SU-DHL-6 (cell line): ENCODE measurements around the gene CD83.

ENCODE experiments used
- H2AFZ ChIP-seq: fragments of 200-600 bp; sonication (generic); 2 replicates; pipeline ENCODE4 v1.6.1; 2014; ENCODE audit warnings: low read depth, mild to moderate bottlenecking, moderate library complexity, mixed read lengths, antibody characterized with exemption, low read length; ENCODE audit not compliant: severe bottlenecking
- H3F3A ChIP-seq: fragments of 200-600 bp; shearing (Covaris generic); 2 replicates; pipeline ENCODE4 v1.6.0; 2016; ENCODE audit warnings: antibody characterized with exemption, mild to moderate bottlenecking; ENCODE audit not compliant: insufficient read depth
- H3K27ac ChIP-seq: fragments of 200-600 bp; sonication (generic); 2 replicates; pipeline ENCODE4 v1.5.1; 2016; ENCODE audit warnings: low read depth, mild to moderate bottlenecking, low read length, moderate library complexity, mixed read lengths
- H3K27me3 ChIP-seq: fragments of 200-600 bp; sonication (generic), shearing (Covaris generic); 2 replicates; pipeline ENCODE4 v1.6.0; 2014; ENCODE audit warnings: mild to moderate bottlenecking, low read length
- H3K36me3 ChIP-seq: fragments of 200-600 bp; sonication (generic); 2 replicates; pipeline ENCODE4 v1.6.1; 2014; ENCODE audit warnings: mild to moderate bottlenecking, low read length, mixed read lengths
- H3K4me2 ChIP-seq: fragments of 300-600, 200-600 bp; shearing (Covaris generic), sonication (generic); 2 replicates; pipeline ENCODE4 v1.6.0; 2014; ENCODE audit warnings: low read length, low read depth, mild to moderate bottlenecking; ENCODE audit not compliant: poor library complexity, severe bottlenecking
- H3K4me3 ChIP-seq: fragments of 200-600 bp; sonication (generic); 2 replicates; pipeline ENCODE4 v1.5.1; 2014; ENCODE audit warnings: antibody characterized with exemption, low read length, mild to moderate bottlenecking, mixed read lengths; ENCODE audit not compliant: insufficient read depth, poor library complexity, severe bottlenecking
- H3K79me2 ChIP-seq: fragments of 200-600 bp; sonication (generic); 2 replicates; pipeline ENCODE4 v1.6.1; 2014; ENCODE audit warnings: mild to moderate bottlenecking, low read length, moderate library complexity; ENCODE audit not compliant: insufficient read depth
- H3K9ac ChIP-seq: fragments of 200-600 bp; sonication (generic); 2 replicates; pipeline ENCODE4 v1.7.0; 2014; ENCODE audit warnings: mild to moderate bottlenecking, low read length
- H3K9me2 ChIP-seq: fragments of 200-600 bp; sonication (generic); replicated peaks from 2 replicates; pipeline ENCODE4 v1.6.1; 2014; ENCODE audit warnings: low read length; ENCODE audit not compliant: insufficient read depth
- H3K9me3 ChIP-seq: fragments of 200-600 bp; sonication (generic); 2 replicates; pipeline ENCODE4 v1.6.1; 2014; ENCODE audit warnings: low read length, mixed read lengths; ENCODE audit not compliant: insufficient read depth
- H4K20me1 ChIP-seq: fragments of 200-600 bp; sonication (generic); 2 replicates; pipeline ENCODE4 v1.6.1; 2014; ENCODE audit warnings: low read depth, mild to moderate bottlenecking, antibody characterized with exemption, low read length, moderate library complexity, mixed read lengths
- CTCF ChIP-seq: fragments of 200-600 bp; sonication (generic); IDR thresholded peaks from one replicate; pipeline ENCODE4 v1.5.1; 2017; ENCODE audit warnings: antibody characterized with exemption, mild to moderate bottlenecking, low read length, moderate library complexity; ENCODE audit not compliant: insufficient read depth, poor library complexity, severe bottlenecking
- EZH2phosphoT487 ChIP-seq: fragments of 200-600 bp; sonication (generic), shearing (Covaris generic); conservative IDR thresholded peaks from 2 replicates; pipeline ENCODE4 v1.6.1; 2018; ENCODE audit warnings: mild to moderate bottlenecking, antibody characterized with exemption, low read length, moderate library complexity, mixed read lengths

CD83 gene

GRCh38 chr6:14151773-14152172 lies 34.2 kb downstream of the CD83 start:
- no peaks in the 10 kb centered on the region for H3F3A ChIP-seq
- H3K9ac ChIP-seq = no peak overlapping the region
- H3K27me3 ChIP-seq = no peaks in the 10 kb centered on the region
- TF ChIP-seq CTCF (no peak), EZH2phosphoT487 (no peak)
- H2AFZ ChIP-seq = no peak overlapping the region
- H4K20me1 ChIP-seq = no peaks in the 10 kb centered on the region
- H3K27ac ChIP-seq = no peak overlapping the region
- H3K4me3 ChIP-seq = no peak overlapping the region
- no peak overlapping the region for H3K4me2 ChIP-seq
- H3K9me2 ChIP-seq = no peaks in the 10 kb centered on the region
- no peaks in the 10 kb centered on the region for H3K36me3 ChIP-seq
- H3K9me3 ChIP-seq = no peaks in the 10 kb centered on the region
- no peaks in the 10 kb centered on the region for H3K79me2 ChIP-seq

- TF ChIP-seq CTCF = no peak
- TF ChIP-seq EZH2phosphoT487 = no peak
- H3K9me3 ChIP-seq = no peaks in the 10 kb centered on the region
- H3K9ac ChIP-seq = no peak overlapping the region
- no peak overlapping the region for H3K4me3 ChIP-seq
- no peaks in the 10 kb centered on the region for H3K9me2 ChIP-seq
- no peaks in the 10 kb centered on the region for H4K20me1 ChIP-seq
- H3K4me2 ChIP-seq = no peak overlapping the region
- no peaks in the 10 kb centered on the region for H3K27me3 ChIP-seq
- no peaks in the 10 kb centered on the region for H3K36me3 ChIP-seq
- H3K79me2 ChIP-seq = no peaks in the 10 kb centered on the region
- no peaks in the 10 kb centered on the region for H3F3A ChIP-seq
- no peak overlapping the region for H2AFZ ChIP-seq
- no peak overlapping the region for H3K27ac ChIP-seq
These were observed 35.7 kb downstream of the CD83 start for GRCh38 chr6:14153228-14153627.

GRCh38 chr6:14159090-14159489 lies 41.5 kb downstream of the CD83 start:
- H3K9me2 ChIP-seq = no peaks in the 10 kb centered on the region
- no peaks in the 10 kb centered on the region for H3K9me3 ChIP-seq
- no peak overlapping the region for H3K9ac ChIP-seq
- TF ChIP-seq EZH2phosphoT487 = no peak
- TF ChIP-seq CTCF = no peak
- H3K27me3 ChIP-seq = no peaks in the 10 kb centered on the region
- no peak overlapping the region for H3K4me3 ChIP-seq
- H3K36me3 ChIP-seq = no peaks in the 10 kb centered on the region
- H3F3A ChIP-seq = no peaks in the 10 kb centered on the region
- H4K20me1 ChIP-seq = no peaks in the 10 kb centered on the region
- no peak overlapping the region for H3K27ac ChIP-seq
- no peak overlapping the region for H2AFZ ChIP-seq
- H3K79me2 ChIP-seq = no peaks in the 10 kb centered on the region
- H3K4me2 ChIP-seq = no peak overlapping the region

GRCh38 chr6:14162826-14163225 lies 45.3 kb downstream of the CD83 start:
- Histone ChIP-seq H3K79me2 (no peaks in the 10 kb centered on the region), H3K9me2 (no peaks in the 10 kb centered on the region), H3F3A (no peaks in the 10 kb centered on the region), H3K27me3 (no peaks in the 10 kb centered on the region), H3K36me3 (no peaks in the 10 kb centered on the region), H3K9me3 (peaks cover 3% of the 10 kb centered on the region; the same call in 1 of the 2 replicates), H3K4me3 (no peak overlapping the region), H4K20me1 (no peaks in the 10 kb centered on the region), H3K27ac (no peak overlapping the region), H3K4me2 (no peak overlapping the region), H2AFZ (no peak overlapping the region), H3K9ac (no peak overlapping the region)
- no peak for TF ChIP-seq CTCF
- TF ChIP-seq EZH2phosphoT487 = no peak
